GM21619 (cell line): ENCODE data around the gene MRPL27.

Experiments
- ATAC-seq: cut with Tn5 transposase; IDR thresholded peaks from one replicate; pipeline ENCODE4 v1.9.1; 2021; ENCODE audit not compliant: unreplicated experiment

MRPL27 gene

DNA sequence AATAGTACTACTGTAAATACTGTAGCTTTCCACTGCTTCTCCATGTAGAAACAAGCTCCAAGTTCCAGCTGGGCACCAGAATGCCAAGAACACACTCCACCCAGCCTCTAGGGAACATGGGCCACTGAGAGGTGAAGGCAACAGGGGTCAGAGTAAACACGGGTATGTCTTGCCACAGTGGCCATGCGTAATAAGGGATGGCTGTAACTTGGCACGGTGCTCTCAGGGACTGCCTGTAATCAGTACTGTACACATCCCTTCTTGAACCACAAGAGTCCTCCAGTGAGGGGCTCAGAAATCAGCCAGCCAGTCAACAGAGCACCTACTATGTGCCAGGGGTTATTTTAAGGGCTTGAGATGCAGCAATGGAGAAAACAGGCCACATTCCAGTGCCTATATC lies 13.5 kb upstream of the MRPL27 start:
- no peak for ATAC-seq

DNA sequence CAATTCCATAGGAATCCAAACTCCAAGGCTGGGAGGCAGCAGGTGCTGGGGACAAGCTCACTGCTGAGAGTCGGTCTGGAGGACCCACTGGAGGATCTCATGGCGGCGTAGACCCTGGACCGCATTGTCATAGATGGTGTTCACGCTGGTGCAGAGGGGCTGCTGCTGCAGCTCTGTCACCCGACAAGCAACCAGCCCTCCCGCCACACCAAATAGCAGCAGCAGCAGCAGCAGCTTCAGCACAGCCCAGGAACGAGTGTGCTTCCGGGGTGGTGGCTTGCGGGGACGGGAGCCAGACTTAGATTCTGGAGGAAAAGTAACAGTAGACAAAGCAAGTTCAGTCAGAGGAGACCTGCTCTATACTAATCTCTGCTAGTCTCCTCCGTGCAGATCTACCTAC lies 9.9 kb upstream of the MRPL27 start:
- ATAC-seq, result no peak

- ATAC-seq, result no peak
These were observed 8.9 kb upstream of the MRPL27 start for GRCh38 chr17:50381920-50382319.

- no peak for ATAC-seq
These were observed 8.4 kb upstream of the MRPL27 start for GRCh38 chr17:50381260-50381815.

- no peak for ATAC-seq
These were observed 7.6 kb upstream of the MRPL27 start for GRCh38 chr17:50380369-50381259.

GRCh38 chr17:50379351-50380132 lies 6.6 kb upstream of the MRPL27 start:
- ATAC-seq, result no peak

DNA sequence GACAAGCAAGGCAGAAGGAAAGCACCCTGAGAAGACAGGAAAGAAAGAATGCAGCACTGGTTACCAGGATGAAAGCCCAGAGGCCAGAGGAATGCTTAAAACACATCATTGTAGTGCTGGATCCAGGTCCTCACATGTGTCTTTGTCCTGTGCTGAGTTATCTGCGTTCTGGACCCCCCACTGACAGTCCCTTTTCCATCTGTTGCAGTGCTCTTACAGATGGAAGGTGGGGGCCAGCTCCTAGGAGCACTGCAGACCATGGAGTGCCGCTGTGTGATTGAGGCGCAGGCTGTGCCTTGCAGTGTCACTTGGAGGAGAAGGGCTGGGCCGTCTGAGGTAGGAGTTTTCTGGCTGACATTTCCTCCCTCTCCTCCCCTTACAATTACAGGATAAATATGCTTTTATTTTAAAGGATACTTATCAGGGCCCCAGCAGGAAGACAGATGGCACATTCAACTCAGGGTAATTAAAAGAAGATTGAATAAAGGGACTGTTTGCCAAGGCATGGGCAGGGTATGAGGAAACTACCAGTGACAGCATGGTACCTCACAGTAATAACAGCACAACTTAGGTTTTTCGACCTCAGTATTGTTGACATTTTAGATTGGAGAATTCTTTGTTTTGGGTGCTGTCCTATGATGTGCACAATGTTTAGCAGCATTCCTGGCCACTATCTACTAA lies 3.0 kb upstream of the MRPL27 start:
- no peak for ATAC-seq

DNA sequence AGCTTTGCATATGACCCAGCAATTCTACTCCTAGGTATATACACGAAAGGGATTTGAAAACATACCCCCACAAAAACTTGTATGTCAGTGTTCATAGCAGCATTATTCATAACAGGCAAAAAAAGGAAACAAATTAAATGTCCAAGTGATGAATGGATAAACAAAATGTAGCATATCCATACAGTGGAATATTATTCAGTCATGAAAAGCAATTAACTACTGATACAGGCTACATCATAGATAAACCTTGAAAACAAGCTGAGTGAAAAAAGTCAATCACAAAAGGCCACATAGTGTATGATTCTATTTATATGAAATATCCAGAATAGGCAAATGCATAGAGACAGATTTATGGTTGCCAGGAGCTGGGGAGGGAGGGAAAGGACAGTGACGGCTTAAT lies 721 bp upstream of the MRPL27 start:
- no peak for ATAC-seq

DNA sequence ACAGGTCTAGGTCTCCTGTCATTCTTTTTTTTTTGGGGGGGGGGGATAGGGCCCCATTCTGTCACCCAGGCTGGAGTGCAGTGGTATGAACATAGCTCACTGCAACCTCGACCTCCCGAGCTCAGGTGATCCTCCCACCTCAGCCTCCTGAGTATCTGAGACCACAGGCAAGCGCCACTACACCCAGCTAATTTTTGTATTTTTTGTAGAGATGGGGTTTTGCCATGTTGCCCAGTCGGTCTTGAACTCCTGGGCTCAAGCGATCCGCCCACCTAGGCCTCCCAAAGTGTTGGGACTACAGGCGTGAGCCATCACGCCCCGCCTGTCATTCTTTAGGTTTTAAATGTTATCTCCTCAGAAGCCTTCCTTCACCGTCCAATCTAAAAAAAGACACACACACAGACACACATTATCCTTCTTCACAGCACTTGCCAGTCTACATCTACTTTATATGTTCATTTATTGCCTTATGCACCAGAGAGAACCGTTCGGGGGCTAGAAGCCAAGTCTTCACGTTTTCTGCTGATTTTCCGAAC lies 694 bp downstream of the MRPL27 start:
- ATAC-seq, result no peak

- no peak for ATAC-seq
These were observed 1.5 kb downstream of the MRPL27 start for GRCh38 chr17:50371526-50371925.

GRCh38 chr17:50370052-50370451 lies 2.9 kb downstream of the MRPL27 start:
- no peak for ATAC-seq

GRCh38 chr17:50367401-50367800 lies 5.6 kb downstream of the MRPL27 start:
- ATAC-seq, result no peak

GRCh38 chr17:50365649-50366393 lies 7.2 kb downstream of the MRPL27 start:
- no peak for ATAC-seq

DNA sequence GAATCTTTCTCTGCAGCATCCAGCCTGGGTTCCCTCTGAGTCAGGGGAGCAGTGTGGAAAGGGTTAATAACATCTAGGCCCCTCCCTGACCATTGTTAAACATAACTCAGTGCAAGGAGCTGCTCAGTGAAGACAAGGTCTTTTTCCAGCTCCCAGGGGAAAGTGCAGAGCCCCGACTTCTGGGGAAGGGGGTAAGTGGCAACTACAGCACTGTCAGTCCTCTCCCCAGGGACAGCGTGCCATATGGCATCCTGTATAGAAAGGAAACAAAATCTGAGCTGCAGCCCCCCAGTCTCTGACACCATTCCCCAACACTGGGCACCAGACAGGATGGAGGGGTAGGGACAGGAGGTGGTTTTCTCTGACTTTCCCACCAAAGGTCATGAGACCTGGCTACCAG lies 7.8 kb downstream of the MRPL27 start:
- no peak for ATAC-seq

DNA sequence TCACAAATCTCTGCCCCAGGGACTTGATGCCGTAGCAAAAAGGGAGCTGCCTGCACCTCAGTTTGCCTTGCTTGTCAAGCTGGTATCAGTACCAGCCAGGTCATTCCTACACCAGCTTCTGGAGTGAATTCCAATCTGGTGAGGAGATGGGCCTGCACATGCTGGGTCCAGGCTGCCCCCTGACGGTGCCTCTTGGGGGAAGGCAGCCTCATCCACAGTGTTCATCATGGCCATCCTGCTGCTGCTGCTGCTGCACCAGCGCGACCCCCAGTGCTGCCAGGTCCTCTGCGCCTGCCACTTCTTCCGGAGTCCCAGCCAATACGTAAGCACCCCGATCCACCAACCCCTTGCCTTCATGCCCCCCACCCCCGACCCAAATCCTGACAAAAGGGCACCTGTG lies 8.3 kb downstream of the MRPL27 start:
- ATAC-seq, result no peak

DNA sequence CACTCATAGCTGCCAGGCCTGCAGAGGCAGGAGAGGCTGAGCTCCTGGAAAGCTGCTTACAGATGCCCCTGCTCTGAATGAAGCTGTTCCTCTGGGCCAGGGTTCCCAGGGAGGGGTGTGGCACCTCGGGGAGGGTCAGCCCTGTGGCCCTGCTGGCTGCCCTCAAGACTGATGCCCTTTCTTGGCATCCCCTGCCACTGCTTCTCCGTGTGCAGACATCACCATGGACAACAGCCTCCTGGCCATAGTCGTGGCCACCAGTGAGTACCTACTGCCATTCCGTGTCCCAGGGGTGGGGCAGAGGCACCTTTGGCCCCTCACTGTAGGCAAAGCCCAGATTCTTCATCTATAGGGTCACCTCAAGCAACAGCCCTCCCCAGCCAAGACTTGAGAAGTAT lies 8.9 kb downstream of the MRPL27 start:
- no peak for ATAC-seq

GRCh38 chr17:50363217-50364060 lies 9.5 kb downstream of the MRPL27 start:
- no peak for ATAC-seq

GRCh38 chr17:50362661-50363060 lies 10.3 kb downstream of the MRPL27 start:
- ATAC-seq, result no peak
